ENCODE results near the gene CSNK1E.

The CSNK1E gene

DNA sequence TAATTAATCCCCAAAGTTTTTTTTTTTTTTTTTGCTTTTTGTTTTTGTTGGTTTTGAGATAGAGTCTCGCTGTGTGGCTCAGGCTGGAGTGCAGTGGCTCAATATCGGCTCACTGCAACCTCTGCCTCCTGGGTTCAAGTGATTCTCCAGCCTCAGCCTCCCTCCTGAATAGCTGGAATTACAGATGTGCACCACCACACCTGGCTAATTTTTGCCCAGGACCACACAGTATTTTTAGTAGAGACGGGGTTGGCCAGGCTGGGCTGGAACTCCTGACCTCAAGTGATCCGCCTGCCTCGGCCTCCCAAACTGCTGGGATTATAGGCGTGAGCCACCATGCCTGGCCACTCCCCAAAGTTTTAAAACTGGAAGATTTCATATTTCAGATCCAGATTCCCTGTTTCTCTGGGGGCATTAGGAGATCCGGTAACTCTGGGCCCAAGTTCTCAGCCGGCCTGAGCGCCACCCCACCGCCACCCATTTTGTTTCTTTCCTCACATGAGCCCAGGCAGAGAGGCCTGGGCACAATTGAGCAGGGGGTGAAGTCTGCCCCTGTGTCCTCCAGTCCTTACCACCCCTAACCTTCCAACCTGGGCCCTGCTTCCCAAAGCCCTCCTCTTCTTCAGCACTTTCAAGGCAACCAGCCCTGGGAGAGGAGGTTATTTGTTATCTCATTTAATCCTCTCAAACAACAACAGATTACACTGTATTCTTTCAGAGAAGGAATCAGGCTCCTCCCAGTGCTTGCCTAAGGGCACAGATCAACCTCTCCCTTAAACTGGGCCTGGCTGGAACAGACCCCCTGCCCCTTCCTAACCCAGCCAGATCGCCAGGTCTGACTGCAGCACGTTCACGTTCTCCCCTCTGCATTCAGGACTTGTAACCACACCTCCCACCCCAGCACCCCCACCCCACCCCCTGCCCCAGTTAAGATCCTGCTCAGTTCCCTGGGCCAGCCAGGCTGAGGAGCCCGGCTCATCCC, 1.9 kb upstream of the CSNK1E start:
- H3K27ac ChIP-seq, result peak overlapping the region; percentile 99

GRCh38 chr22:38317995-38318715, 922 bp upstream of the CSNK1E start:
- TF ChIP-seq, protein P1, sequence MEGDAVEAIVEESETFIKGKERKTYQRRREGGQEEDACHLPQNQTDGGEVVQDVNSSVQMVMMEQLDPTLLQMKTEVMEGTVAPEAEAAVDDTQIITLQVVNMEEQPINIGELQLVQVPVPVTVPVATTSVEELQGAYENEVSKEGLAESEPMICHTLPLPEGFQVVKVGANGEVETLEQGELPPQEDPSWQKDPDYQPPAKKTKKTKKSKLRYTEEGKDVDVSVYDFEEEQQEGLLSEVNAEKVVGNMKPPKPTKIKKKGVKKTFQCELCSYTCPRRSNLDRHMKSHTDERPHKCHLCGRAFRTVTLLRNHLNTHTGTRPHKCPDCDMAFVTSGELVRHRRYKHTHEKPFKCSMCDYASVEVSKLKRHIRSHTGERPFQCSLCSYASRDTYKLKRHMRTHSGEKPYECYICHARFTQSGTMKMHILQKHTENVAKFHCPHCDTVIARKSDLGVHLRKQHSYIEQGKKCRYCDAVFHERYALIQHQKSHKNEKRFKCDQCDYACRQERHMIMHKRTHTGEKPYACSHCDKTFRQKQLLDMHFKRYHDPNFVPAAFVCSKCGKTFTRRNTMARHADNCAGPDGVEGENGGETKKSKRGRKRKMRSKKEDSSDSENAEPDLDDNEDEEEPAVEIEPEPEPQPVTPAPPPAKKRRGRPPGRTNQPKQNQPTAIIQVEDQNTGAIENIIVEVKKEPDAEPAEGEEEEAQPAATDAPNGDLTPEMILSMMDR (IDR thresholded peaks at IDR 0.05), result no peak
- TF ChIP-seq ZFX (IDR thresholded peaks at IDR 0.05; ENCODE audit: borderline replicate concordance), result no peak
- peak overlapping the region; percentile 99 for H3K27ac ChIP-seq

More for the DNA sequence above, 1.9 kb upstream of the CSNK1E start:
- TF ChIP-seq, protein P1 (IDR thresholded peaks at IDR 0.05), result no peak
- TF ChIP-seq ZFX (IDR thresholded peaks at IDR 0.05; ENCODE audit: borderline replicate concordance), result no peak

DNA sequence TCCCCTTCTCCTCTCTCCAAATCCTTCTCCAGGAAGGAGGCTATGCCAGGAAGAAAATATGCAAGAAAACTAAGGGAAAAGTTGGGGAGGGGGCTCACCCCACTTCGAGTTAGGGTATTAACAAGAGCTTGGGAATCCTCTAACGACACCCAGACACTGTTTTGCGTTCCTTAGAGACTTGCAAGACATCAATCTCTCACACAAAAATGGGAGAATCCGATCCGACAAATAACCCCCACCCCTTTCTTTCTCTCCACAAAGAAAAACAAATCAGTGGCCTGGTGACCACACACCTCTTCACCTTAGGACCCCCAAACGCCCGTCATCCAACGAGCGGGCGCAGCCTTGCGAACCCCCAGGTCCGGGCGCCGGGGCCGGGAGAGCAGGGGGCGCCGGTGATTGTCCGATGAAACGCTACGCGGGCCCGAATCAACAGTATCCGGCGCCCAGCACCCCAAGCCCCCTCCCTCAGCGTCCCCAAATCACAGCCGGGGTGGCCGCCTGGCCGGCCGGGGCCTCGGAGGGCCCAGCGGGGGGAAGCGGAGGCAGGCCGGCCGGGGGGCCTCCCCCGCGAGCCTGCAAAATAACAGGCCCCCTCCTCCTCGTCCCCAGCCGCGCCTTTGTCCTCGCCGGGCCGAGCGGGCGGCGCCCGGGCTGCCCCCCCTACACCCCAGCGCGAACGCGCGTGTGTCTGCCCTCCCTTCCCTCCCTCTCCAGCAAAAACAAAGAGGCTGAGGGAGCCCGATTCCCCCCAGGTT, 690 bp downstream of the CSNK1E start:
- peak overlapping the region; percentile 99 for H3K27ac ChIP-seq
- TF ChIP-seq, protein P1 (IDR thresholded peaks at IDR 0.05), result no peak

DNA sequence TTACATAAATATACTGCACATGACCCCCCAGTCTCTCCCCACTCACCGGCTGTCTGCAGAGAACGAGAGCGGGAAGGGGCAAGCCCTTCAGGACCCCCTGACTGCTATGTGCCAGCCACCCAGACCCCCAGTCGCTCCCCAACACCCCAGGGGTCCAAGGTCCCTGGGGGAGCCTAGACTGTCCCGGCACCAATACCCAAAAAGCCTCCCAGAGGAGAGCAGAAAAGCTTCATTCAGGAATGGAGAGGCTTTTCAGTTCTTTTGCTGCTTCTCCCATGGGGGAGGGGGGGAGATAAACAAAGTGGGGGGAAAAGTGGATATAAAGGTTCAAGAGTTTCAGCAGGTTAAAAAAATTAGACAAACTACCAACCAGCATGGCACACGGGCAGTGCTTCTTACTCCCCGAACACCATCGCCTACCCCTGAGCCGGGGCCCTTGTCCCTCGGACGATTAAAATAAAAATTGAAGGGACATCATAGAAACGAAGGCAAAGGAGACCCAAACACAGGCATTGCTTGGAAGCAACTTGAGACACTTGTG, 1.3 kb downstream of the CSNK1E start:
- TF ChIP-seq ZFX (IDR thresholded peaks at IDR 0.05; ENCODE audit: borderline replicate concordance), result no peak
- TF ChIP-seq, protein P1 (IDR thresholded peaks at IDR 0.05), result no peak
- peak overlapping the region; percentile 99 for H3K27ac ChIP-seq

GRCh38 chr22:38314933-38315822, 2.1 kb downstream of the CSNK1E start:
- no peak for TF ChIP-seq ZFX (IDR thresholded peaks at IDR 0.05; ENCODE audit: borderline replicate concordance)
- TF ChIP-seq, protein P1 (IDR thresholded peaks at IDR 0.05), result no peak

More at GRCh38 chr22:38314933-38315822, 2.1 kb downstream of the CSNK1E start:
- H3K27ac ChIP-seq, result peak overlapping the region; percentile 99
